DND-41 (cell line): ENCODE results near the gene C14orf119.

Experiments
- EZH2 ChIP-seq: IDR thresholded peaks from 3 replicates; pipeline ENCODE4 v1.6.1; 2012; ENCODE audit warnings: borderline replicate concordance, low read depth, mild to moderate bottlenecking, moderate library complexity, low read length, inconsistent platforms; ENCODE audit not compliant: severe bottlenecking
- TF ChIP-seq, protein P1 (sequence below): IDR thresholded peaks from 2 replicates; pipeline ENCODE4 v1.5.1; 2012; ENCODE audit warnings: borderline replicate concordance, low read length, moderate library complexity, mild to moderate bottlenecking; ENCODE audit not compliant: poor library complexity, severe bottlenecking; ENCODE audit errors: extremely low read depth

DNA sequence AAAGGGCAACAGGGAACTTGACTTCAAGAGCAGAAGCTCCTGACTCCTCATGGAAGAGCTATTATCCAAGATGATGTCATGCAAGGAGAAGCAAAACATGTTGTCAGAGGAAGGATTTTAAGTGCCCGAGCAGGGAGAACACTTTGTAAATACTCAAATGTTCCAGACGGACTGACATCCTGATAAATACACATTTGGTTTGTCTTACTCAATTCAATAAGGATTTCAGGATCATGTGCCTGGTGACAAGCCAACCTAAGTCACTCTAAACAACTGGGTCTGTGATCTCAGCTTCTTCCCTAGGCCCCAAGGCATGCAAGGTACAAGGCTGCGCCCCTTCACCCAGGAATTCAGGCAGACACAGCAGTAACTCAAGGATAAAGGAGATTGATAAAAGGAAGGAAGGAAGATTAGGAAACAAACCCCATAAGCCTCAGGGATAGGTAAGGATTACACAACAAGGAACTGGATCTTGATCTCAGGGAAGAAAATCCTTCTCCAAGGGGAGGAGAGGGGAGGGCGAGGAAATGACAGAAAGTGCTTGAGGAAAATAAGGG is 50.6 kb downstream of the C14orf119 start:
- TF ChIP-seq, protein P1, sequence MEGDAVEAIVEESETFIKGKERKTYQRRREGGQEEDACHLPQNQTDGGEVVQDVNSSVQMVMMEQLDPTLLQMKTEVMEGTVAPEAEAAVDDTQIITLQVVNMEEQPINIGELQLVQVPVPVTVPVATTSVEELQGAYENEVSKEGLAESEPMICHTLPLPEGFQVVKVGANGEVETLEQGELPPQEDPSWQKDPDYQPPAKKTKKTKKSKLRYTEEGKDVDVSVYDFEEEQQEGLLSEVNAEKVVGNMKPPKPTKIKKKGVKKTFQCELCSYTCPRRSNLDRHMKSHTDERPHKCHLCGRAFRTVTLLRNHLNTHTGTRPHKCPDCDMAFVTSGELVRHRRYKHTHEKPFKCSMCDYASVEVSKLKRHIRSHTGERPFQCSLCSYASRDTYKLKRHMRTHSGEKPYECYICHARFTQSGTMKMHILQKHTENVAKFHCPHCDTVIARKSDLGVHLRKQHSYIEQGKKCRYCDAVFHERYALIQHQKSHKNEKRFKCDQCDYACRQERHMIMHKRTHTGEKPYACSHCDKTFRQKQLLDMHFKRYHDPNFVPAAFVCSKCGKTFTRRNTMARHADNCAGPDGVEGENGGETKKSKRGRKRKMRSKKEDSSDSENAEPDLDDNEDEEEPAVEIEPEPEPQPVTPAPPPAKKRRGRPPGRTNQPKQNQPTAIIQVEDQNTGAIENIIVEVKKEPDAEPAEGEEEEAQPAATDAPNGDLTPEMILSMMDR = no peak
- TF ChIP-seq EZH2 = no peak
